Measurements from ENCODE around the gene AKAP8L.
"Not testable (repeated sequence)": the region's sequence is repeated elsewhere in the genome, so short reads cannot be mapped to it uniquely, and the experiment has no call there.

The AKAP8L gene

DNA sequence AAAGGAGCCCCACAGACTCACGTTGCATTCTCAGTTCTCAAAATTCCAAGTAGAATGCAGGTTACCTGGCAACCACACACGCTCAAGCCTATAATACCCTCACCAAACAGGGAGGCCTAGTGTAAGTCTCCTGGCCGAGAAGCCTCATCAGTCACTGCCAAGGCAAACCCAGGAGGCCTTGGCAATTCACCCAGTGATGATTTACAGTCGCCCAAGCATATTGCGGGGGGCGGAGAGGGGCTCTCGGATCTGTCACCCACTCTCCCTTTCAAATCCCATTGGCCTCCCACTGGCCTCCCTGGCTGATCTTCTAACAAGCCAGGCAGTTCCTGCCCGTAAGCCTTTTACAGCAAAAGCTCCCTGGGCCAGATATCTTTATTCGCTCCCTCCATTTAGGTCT, 1.1 kb downstream of the AKAP8L start:
- no peak for DNase-seq (ENCODE audit: low read depth in 2 of 2)

DNA sequence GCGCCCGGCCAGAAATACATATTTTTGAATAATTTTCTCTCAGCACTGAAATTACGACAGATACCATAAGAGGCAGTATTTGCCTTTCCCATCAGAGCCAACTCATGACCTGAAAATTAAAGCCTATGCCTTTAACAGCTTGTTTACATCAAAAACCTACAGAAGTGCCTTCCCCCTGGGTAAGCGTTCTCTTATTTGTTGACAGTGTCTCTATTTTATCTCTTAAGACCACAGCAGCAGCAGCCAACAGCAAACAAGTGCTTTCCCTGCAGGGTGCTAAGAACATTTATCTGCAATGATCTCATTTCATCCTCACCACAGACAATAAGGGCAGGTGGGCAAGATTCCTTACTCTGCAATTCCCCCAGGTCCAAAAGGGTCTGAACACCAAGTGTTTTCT, 6.0 kb downstream of the AKAP8L start:
- no peak for DNase-seq (ENCODE audit: low read depth in 2 of 2)

- DNase-seq (ENCODE audit: low read depth in 2 of 2), result not testable (repeated sequence)
Measured at GRCh38 chr19:15411351-15411750, 7.4 kb downstream of the AKAP8L start.

- DNase-seq (ENCODE audit: low read depth in 2 of 2), result no peak
Measured at GRCh38 chr19:15404780-15405211, 14.0 kb downstream of the AKAP8L start.

GRCh38 chr19:15404097-15404779, 14.6 kb downstream of the AKAP8L start:
- no peak for DNase-seq (ENCODE audit: low read depth in 2 of 2)

DNA sequence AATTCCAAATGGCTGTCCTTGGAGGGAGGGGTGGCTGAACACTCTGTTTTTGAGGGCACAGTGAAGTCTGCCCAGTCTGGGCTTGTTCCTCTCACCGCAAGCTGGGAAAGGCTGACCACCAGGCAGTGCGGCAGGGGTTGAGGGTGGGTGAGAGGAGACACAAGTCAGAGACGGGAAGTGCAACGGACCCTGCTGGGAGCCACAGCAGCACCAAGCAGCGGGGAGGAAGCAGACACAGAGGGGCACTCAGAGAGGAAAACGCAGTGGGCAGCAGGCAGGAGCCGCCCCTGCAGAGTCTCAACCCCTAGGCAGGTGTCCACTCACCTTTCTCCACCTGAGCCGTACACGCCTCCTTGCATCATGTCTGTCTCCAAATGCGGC, 15.6 kb downstream of the AKAP8L start:
- DNase-seq (ENCODE audit: low read depth in 2 of 2), result no peak

- no peak for DNase-seq (ENCODE audit: low read depth in 2 of 2)
Measured at GRCh38 chr19:15402411-15403150, 16.2 kb downstream of the AKAP8L start.

DNA sequence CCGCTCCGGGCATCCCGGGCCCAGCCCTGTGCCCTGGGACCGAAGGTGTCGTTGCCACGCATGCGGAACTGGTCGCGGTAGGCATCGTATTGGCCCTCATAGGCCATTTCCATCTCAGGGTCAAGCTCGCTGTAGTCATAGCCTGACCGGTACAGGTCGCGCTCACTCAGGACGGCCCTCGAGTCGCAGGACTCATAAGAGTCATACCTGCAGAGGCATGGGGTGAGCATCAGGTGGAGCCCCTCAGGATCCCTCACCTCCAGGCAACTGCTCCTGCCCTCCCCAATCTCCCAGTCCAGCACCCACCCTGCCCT, 17.4 kb downstream of the AKAP8L start:
- DNase-seq (ENCODE audit: low read depth in 2 of 2), result no peak

DNA sequence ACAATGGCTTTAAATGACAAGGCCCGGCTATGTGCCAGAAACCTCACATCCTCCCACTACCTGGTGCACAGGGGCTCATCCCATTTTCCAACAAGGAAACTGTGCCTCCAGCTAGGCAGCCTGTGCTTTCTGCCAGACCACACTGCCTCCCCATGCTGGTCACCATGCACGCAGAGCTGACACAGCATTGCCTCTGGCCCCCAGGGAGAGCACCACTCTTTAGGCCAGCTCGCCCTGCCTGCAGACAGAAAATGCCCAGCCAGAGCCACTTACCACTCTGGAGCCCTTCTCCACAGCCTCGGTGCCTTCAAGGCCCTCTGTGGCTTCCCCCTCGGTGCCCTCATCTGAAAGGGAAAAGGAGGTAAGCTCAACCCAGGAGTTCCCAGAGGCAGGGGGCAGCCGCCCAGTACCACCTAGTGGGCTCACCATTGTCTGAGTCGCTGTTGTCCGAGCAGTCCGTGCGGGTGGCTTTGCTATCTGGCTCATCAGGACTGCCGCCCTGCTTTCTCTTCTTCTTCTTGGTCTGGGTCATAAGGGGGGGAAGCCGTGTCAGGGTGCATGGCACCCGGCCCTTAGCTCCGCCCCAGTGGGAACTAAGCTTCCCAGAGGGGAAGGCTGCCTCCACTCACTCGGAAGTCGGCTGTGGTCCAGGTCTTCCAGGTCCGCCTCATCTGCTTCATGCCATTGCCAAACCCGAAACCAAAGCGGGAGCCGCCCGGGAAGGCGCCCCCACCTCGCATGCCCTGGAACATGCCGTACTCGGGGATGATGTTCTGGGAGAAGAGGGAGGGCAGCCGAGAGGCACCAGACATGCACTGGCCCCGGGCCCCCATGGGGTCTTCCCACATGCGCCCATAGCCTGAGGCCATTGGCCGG, 18.0 kb downstream of the AKAP8L start:
- DNase-seq (ENCODE audit: low read depth in 2 of 2), result no peak

DNA sequence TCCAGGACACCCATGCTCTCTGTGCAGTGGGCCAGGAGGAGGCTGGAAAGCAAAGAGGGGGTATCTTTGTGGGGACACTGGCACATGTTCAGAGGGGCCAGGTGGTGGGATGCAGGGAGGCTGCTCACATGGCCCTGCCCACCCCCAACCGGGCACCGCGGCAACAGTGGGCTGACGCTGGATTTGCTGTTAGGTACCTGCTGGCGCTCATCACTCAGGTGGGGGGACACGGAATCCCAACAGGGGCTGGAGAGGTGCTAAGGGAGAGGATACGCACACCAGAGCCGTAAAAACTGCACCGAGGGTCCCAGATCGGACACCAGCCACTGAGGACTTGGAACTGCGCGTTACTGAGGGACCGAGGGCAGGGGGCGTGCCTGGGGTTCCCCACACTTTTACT, 19.2 kb downstream of the AKAP8L start:
- DNase-seq (ENCODE audit: low read depth in 2 of 2), result no peak

- DNase-seq (ENCODE audit: low read depth in 2 of 2), result no peak
Measured at GRCh38 chr19:15399234-15399515, 19.6 kb downstream of the AKAP8L start.

- DNase-seq (ENCODE audit: low read depth in 2 of 2), result no peak
Measured at GRCh38 chr19:15398501-15399233, 20.1 kb downstream of the AKAP8L start.

DNA sequence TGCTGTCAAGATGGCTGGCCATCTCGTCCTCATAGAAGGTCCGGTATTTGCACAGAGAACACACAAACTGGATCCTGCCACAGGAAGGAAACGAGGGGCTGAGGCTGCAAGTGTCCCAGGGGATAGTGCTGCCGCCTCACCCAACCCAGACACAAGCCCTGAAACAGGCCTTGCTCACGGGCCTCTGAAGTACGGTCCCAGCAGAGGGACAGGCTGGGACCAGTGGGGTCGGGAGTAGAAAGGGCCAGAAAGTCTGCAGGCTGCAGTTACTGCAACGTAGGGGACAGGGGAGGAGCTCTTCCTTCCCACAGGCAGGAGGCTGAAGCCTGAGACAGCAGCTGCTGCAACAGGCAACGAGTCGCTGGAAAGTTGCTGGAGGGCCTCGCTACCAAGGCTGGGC, 21.0 kb downstream of the AKAP8L start:
- DNase-seq (ENCODE audit: low read depth in 2 of 2), result no peak

DNA sequence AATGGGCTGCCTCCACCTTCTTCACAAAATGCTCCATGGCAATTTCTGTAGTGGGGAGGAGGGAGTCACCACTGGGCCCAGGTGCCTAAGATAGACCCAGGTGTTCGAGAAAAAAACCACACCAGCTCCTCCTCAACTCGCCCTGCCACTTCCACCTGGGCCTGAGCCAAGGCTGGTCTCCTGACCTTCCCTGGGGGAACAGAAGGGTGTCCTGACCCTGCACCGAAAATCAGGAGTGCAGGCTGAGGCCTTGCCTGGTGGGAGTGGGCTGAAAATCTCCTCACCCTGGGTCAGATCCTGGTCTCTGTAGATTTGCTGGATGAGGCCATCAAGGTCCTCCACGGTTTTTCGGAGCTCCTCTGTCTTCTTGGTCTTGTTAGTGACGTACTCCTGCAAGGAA, 21.6 kb downstream of the AKAP8L start:
- no peak for DNase-seq (ENCODE audit: low read depth in 2 of 2)

DNA sequence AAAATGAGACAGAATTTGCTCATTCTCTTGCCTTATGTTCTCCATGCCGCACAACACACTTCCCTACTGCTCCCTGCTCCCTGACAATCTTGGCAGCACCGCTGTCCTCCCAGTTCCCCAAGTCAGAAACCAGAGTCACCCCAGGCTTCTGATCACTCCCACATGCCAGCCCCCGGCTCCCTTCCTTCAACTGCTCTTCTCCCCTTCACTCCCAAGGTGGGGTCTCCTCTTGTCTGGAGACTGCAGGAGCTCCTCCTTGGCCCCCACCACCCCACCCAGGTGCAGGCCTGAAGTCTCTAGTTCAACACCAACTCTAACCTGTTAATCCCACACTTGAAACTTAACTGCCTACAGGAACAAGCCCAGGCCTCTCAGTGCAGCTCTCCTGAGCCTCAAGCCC, 22.4 kb downstream of the AKAP8L start:
- no peak for DNase-seq (ENCODE audit: low read depth in 2 of 2)

- not testable (repeated sequence) for DNase-seq (ENCODE audit: low read depth in 2 of 2)
Measured at GRCh38 chr19:15395251-15395650, 23.5 kb downstream of the AKAP8L start.

DNA sequence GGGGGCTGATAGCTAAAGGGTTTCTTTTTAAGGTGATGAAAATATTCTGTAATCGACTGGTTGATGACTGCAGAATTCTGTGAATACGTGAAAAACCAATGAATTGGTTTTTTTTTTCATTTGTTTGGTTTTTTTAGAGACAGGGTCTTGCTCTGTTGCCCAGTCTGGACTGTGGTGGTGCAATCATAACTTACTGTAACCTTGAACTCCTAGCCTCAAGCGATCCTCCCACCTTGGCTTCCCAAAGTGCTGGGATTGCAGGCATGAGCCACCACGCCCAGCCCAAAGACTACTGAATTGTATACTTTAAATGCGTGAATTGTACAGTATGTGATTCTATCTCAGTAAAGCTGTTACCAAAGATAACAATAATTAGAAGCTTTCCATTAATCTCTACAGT, 24.4 kb downstream of the AKAP8L start:
- no peak for DNase-seq (ENCODE audit: low read depth in 2 of 2)

- DNase-seq (ENCODE audit: low read depth in 2 of 2), result no peak
Measured at GRCh38 chr19:15393963-15394362, 24.8 kb downstream of the AKAP8L start.

GRCh38 chr19:15390814-15391213, 28.0 kb downstream of the AKAP8L start:
- DNase-seq (ENCODE audit: low read depth in 2 of 2), result no peak

DNA sequence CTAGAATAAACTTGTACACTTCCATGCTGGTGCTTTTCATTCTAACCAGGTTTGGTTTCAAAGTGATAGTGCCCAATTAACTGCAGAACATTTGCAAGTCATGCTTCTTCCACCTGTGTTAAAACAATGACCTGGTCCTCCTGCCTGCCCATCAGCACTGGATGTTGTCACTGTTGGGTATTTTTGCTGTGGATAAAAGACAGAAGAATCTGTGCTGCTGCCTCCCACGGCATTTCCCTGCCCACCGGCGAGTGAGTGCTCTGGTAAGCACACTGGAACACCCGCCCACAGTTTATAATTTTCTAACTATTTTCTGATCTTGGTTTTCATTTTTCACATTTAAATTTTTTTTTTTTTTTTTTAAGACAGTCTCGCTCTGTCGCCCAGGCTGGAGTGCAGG, 36.9 kb downstream of the AKAP8L start:
- no peak for DNase-seq (ENCODE audit: low read depth in 2 of 2)

GRCh38 chr19:15381429-15381828, 37.4 kb downstream of the AKAP8L start:
- DNase-seq (ENCODE audit: low read depth in 2 of 2), result no peak

GRCh38 chr19:15379999-15380647, 38.7 kb downstream of the AKAP8L start:
- no peak for DNase-seq (ENCODE audit: low read depth in 2 of 2)
